GM23338 (cell line): ENCODE data around the gene FGF5. TPM values are rescaled to one million over a fixed set of nuclear protein-coding genes. Genes with fewer than 3 reads are reported as not detected.

Experiments
- ATAC-seq: fragments of 200-7000 bp; cut with Tn5 transposase; 3 replicates; pipeline ENCODE4 v1.9.1; 2020
- DNase-seq: peaks from one replicate; pipeline ENCODE4 v3.0.0-alpha.2; 2015; ENCODE audit warnings: low spot score
- H2AFZ ChIP-seq: fragments of 200-600 bp; sonication (generic); 2 replicates; pipeline ENCODE4 v1.8.0; 2016; ENCODE audit warnings: antibody characterized with exemption, mild to moderate bottlenecking, moderate library complexity
- H3F3A ChIP-seq: fragments of 200-600 bp; sonication (generic); replicated peaks from 2 replicates; pipeline ENCODE4 v1.8.0; 2017; ENCODE audit warnings: antibody characterized with exemption, mixed run types, low read depth
- H3K27ac ChIP-seq: fragments of 200-600 bp; sonication (generic); 2 replicates; pipeline ENCODE4 v1.6.1; 2016; ENCODE audit warnings: low read depth
- H3K27me3 ChIP-seq: fragments of 200-600 bp; sonication (generic); 2 replicates; pipeline ENCODE4 v1.8.0; 2016; ENCODE audit warnings: mild to moderate bottlenecking, mixed run types, moderate library complexity; ENCODE audit not compliant: insufficient read depth
- H3K36me3 ChIP-seq: fragments of 200-600 bp; sonication (generic); 2 replicates; pipeline ENCODE4 v1.8.0; 2016; ENCODE audit warnings: mild to moderate bottlenecking; ENCODE audit not compliant: insufficient read depth
- H3K4me1 ChIP-seq: fragments of 200-600 bp; sonication (generic); 2 replicates; pipeline ENCODE4 v1.8.0; 2016; ENCODE audit warnings: mild to moderate bottlenecking, moderate library complexity; ENCODE audit not compliant: insufficient read depth
- H3K4me2 ChIP-seq: fragments of 200-600 bp; sonication (generic); 2 replicates; pipeline ENCODE4 v1.7.1; 2017; ENCODE audit warnings: mixed run types
- H3K4me3 ChIP-seq: fragments of 200-600 bp; sonication (generic); 2 replicates; pipeline ENCODE4 v1.6.1; 2016; ENCODE audit warnings: mixed run types
- H3K79me2 ChIP-seq: fragments of 200-600 bp; sonication (generic); replicated peaks from 2 replicates; pipeline ENCODE4 v1.8.0; 2017; ENCODE audit warnings: mild to moderate bottlenecking; ENCODE audit not compliant: insufficient read depth
- H3K9me2 ChIP-seq: fragments of 200-600 bp; sonication (generic); 2 replicates; pipeline ENCODE4 v1.8.0; 2017; ENCODE audit not compliant: insufficient read depth
- H4K20me1 ChIP-seq: fragments of 200-600 bp; sonication (generic); replicated peaks from 2 replicates; pipeline ENCODE4 v1.8.0; 2017; ENCODE audit warnings: mild to moderate bottlenecking; ENCODE audit not compliant: insufficient read depth
- H3K27ac Mint-ChIP-seq: 2 replicates; pipeline ENCODE4 v1.8.0; 2020; ENCODE audit warnings: inconsistent platforms, mild to moderate bottlenecking, moderate library complexity, mixed read lengths
- H3K27me3 Mint-ChIP-seq: 3 replicates; pipeline ENCODE4 v1.8.0; 2022; ENCODE audit warnings: low read depth, mild to moderate bottlenecking, moderate library complexity, mixed read lengths, inconsistent platforms; ENCODE audit not compliant: insufficient read depth, poor library complexity
- H3K36me3 Mint-ChIP-seq: 3 replicates; pipeline ENCODE4 v1.8.0; 2021; ENCODE audit warnings: low read depth, mild to moderate bottlenecking, inconsistent platforms, moderate library complexity, mixed read lengths
- H3K4me1 Mint-ChIP-seq: 3 replicates; pipeline ENCODE4 v1.8.0; 2020; ENCODE audit warnings: mild to moderate bottlenecking, inconsistent platforms, mixed read lengths
- H3K4me3 Mint-ChIP-seq: 3 replicates; pipeline ENCODE4 v1.8.0; 2021; ENCODE audit warnings: moderate library complexity, mild to moderate bottlenecking, inconsistent platforms, mixed read lengths
- H3K9me3 Mint-ChIP-seq: 3 replicates; pipeline ENCODE4 v1.8.0; 2020; ENCODE audit warnings: moderate library complexity, mild to moderate bottlenecking, inconsistent platforms, mixed read lengths
- ETS1 ChIP-seq: IDR thresholded peaks from 2 replicates; pipeline ENCODE4 v1.6.1; 2016; ENCODE audit warnings: antibody characterized with exemption
- JUNB ChIP-seq: IDR thresholded peaks from one replicate; pipeline ENCODE4 v1.6.1; 2016; ENCODE audit warnings: antibody characterized with exemption; ENCODE audit not compliant: unreplicated experiment
- POLR2AphosphoS5 ChIP-seq: IDR thresholded peaks from 2 replicates; pipeline ENCODE4 v1.6.1; 2016; ENCODE audit warnings: antibody characterized with exemption, low read depth
- REST ChIP-seq: IDR thresholded peaks from one replicate; pipeline ENCODE4 v1.6.1; 2018; ENCODE audit warnings: antibody characterized with exemption; ENCODE audit not compliant: unreplicated experiment
- ZNF114 ChIP-seq: fragments of 250-450 bp; sonication (Bioruptor Pico); IDR thresholded peaks from 2 replicates; pipeline ENCODE4 v1.5.0; 2020; ENCODE audit warnings: mild to moderate bottlenecking, moderate library complexity
- ZNF331 ChIP-seq: fragments of 250-450 bp; sonication (Bioruptor Pico); IDR thresholded peaks from 2 replicates; pipeline ENCODE4 v1.5.0; 2020; ENCODE audit warnings: low read depth, mild to moderate bottlenecking, moderate library complexity
- polyA plus RNA-seq: library from polyadenylated mRNA; unstranded; fragments of >200 nt; fragmentation: Nextera tagmentation; extraction: Ambion mirVana; gene quantifications from 2 replicates; pipeline ENCODE4 v1.2.1, GENCODE V29; 2016
- total RNA-seq: library from RNA; depleted of rRNA; stranded (reverse); fragments of >200 nt; shearing (Covaris generic); gene quantifications from 2 replicates; pipeline ENCODE4 v1.2.3, GENCODE V29; 2014
- TF ChIP-seq, protein P1 (sequence below), 2 experiments: fragments of 200-600 bp in 1 of 2; sonication (generic) in 1 of 2; conservative IDR thresholded peaks; 2 replicates each; pipeline versions ENCODE4 v1.5.1 to v1.6.1; 2016 to 2017; ENCODE audit warnings: antibody characterized with exemption in 2 of 2, low read depth in 2 of 2, mild to moderate bottlenecking in 2 of 2, moderate library complexity in 1 of 2

Gene FGF5
- total and polyA plus RNA-seq, 2 experiments from 2014 or later, result not detected

GRCh38 chr4:80321776-80322175 is 55.3 kb downstream of the FGF5 start:
- Mint-ChIP-seq H3K36me3 (no peaks in the 10 kb centered on the region), H3K9me3 (no peaks in the 10 kb centered on the region), H3K27ac (no peak overlapping the region), H3K4me1 (no peaks in the 10 kb centered on the region), H3K4me3 (no peak overlapping the region), H3K27me3 (no peaks in the 10 kb centered on the region)
- H3K4me1 ChIP-seq, result no peaks in the 10 kb centered on the region
- DNase-seq, result peak; percentile 43
- no peaks in the 10 kb centered on the region for H3F3A ChIP-seq
- peak overlapping the region; percentile 63; the same call in 1 of the 2 replicates for H2AFZ ChIP-seq
- H3K4me3 ChIP-seq, result no peak overlapping the region
- peak; percentile 79 for ATAC-seq
- no peaks in the 10 kb centered on the region for H3K79me2 ChIP-seq
- no peak overlapping the region for H3K4me2 ChIP-seq
- TF ChIP-seq, protein P1, sequence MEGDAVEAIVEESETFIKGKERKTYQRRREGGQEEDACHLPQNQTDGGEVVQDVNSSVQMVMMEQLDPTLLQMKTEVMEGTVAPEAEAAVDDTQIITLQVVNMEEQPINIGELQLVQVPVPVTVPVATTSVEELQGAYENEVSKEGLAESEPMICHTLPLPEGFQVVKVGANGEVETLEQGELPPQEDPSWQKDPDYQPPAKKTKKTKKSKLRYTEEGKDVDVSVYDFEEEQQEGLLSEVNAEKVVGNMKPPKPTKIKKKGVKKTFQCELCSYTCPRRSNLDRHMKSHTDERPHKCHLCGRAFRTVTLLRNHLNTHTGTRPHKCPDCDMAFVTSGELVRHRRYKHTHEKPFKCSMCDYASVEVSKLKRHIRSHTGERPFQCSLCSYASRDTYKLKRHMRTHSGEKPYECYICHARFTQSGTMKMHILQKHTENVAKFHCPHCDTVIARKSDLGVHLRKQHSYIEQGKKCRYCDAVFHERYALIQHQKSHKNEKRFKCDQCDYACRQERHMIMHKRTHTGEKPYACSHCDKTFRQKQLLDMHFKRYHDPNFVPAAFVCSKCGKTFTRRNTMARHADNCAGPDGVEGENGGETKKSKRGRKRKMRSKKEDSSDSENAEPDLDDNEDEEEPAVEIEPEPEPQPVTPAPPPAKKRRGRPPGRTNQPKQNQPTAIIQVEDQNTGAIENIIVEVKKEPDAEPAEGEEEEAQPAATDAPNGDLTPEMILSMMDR (conservative IDR thresholded peaks at IDR 0.05; ENCODE audit: low read depth in 2 of 2), result 0 out of 4 replicates have a peak, but pooled peaks of 1 of the 2 experiments have one; percentile 32
- no peak for TF ChIP-seq POLR2AphosphoS5
- H3K27me3 ChIP-seq, result no peaks in the 10 kb centered on the region
- no peaks in the 10 kb centered on the region for H3K36me3 ChIP-seq
- no peaks in the 10 kb centered on the region for H3K9me2 ChIP-seq
- no peaks in the 10 kb centered on the region for H4K20me1 ChIP-seq
- no peak overlapping the region for H3K27ac ChIP-seq

DNA sequence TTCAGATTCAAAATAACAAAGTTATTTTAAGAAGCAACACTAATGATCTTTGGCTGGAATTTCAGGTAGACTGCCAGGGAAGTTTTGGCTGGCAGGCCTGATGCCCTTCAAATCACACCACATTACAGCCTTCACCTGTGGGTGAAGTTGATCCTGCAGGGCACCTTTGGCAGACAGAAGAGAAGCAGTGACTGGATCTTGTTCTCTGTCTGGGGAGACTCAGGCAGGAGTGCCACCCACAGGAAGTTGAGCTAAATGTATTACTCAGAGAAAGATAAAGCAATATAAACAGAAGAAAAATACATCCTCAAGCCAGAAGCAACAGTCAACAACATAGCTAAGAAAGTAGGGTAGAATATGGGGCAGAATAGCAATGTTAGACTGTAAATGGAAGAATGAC is 56.3 kb downstream of the FGF5 start:
- no peak overlapping the region for H3K27ac ChIP-seq
- H3K36me3 ChIP-seq, result no peaks in the 10 kb centered on the region
- no peak for DNase-seq
- H3K27me3 Mint-ChIP-seq, result no peaks in the 10 kb centered on the region
- no peaks in the 10 kb centered on the region for H3K36me3 Mint-ChIP-seq
- ATAC-seq, result peak; percentile 45; the same call in 2 of the 3 replicates
- H4K20me1 ChIP-seq, result no peaks in the 10 kb centered on the region
- H3K4me3 ChIP-seq, result no peak overlapping the region
- H3K79me2 ChIP-seq, result no peaks in the 10 kb centered on the region
- H3F3A ChIP-seq, result no peaks in the 10 kb centered on the region
- H3K9me2 ChIP-seq, result no peaks in the 10 kb centered on the region
- H3K4me1 Mint-ChIP-seq, result no peaks in the 10 kb centered on the region
- no peak overlapping the region for H3K4me2 ChIP-seq
- no peaks in the 10 kb centered on the region for H3K9me3 Mint-ChIP-seq
- H2AFZ ChIP-seq, result no peak overlapping the region
- no peaks in the 10 kb centered on the region for H3K27me3 ChIP-seq
- no peak overlapping the region for H3K4me3 Mint-ChIP-seq
- no peaks in the 10 kb centered on the region for H3K4me1 ChIP-seq
- H3K27ac Mint-ChIP-seq, result no peak overlapping the region
- TF ChIP-seq ZNF114 (CRISPR knock-in tag), result no peak
- TF ChIP-seq, protein P1 (conservative IDR thresholded peaks at IDR 0.05; ENCODE audit: low read depth in 2 of 2), result peak in 1 of 2 experiments; percentile 48; a peak in 2 of 4 replicates

GRCh38 chr4:80324171-80324570 is 57.7 kb downstream of the FGF5 start:
- Mint-ChIP-seq H3K4me3 (no peak overlapping the region), H3K9me3 (no peaks in the 10 kb centered on the region), H3K4me1 (no peaks in the 10 kb centered on the region), H3K36me3 (no peaks in the 10 kb centered on the region), H3K27ac (no peak overlapping the region), H3K27me3 (no peaks in the 10 kb centered on the region)
- Histone ChIP-seq H4K20me1 (no peaks in the 10 kb centered on the region), H3K36me3 (no peaks in the 10 kb centered on the region), H3K79me2 (no peaks in the 10 kb centered on the region), H3K27ac (no peak overlapping the region), H3K4me1 (no peaks in the 10 kb centered on the region), H3K9me2 (no peaks in the 10 kb centered on the region), H2AFZ (no peak overlapping the region), H3K27me3 (no peaks in the 10 kb centered on the region), H3K4me3 (no peak overlapping the region), H3F3A (no peaks in the 10 kb centered on the region), H3K4me2 (no peak overlapping the region)
- DNase-seq, result no peak
- TF ChIP-seq ZNF331 (CRISPR knock-in tag), result no peak
- TF ChIP-seq JUNB, result no peak
- no peak for TF ChIP-seq ETS1
- no peak for TF ChIP-seq ZNF114 (CRISPR knock-in tag)
- no peak for TF ChIP-seq POLR2AphosphoS5
- TF ChIP-seq REST, result no peak
- ATAC-seq, result no peak
